ENCODE data around the gene LPAR2. TPM values are rescaled to one million over a fixed set of nuclear protein-coding genes. Genes with fewer than 3 reads are reported as not detected.
A peak's percentile ranks its signal among the peaks of the same experiment; 100 is the strongest.

The LPAR2 gene
- total and polyA plus RNA-seq, 10 of the 15 experiments (the other 5 are each of a cell fraction or from before 2014, with no cell fraction given), result 0.98 to 23.8 (median 10.2) TPM

GRCh38 chr19:19591133-19591825 lies 36.7 kb downstream of the LPAR2 start (continued):
- TF ChIP-seq, protein P1, sequence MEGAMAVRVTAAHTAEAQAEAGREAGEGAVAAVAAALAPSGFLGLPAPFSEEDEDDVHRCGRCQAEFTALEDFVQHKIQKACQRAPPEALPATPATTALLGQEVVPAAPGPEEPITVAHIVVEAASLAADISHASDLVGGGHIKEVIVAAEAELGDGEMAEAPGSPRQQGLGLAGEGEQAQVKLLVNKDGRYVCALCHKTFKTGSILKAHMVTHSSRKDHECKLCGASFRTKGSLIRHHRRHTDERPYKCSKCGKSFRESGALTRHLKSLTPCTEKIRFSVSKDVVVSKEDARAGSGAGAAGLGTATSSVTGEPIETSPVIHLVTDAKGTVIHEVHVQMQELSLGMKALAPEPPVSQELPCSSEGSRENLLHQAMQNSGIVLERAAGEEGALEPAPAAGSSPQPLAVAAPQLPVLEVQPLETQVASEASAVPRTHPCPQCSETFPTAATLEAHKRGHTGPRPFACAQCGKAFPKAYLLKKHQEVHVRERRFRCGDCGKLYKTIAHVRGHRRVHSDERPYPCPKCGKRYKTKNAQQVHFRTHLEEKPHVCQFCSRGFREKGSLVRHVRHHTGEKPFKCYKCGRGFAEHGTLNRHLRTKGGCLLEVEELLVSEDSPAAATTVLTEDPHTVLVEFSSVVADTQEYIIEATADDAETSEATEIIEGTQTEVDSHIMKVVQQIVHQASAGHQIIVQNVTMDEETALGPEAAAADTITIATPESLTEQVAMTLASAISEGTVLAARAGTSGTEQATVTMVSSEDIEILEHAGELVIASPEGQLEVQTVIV (IDR thresholded peaks at IDR 0.05; ENCODE audit: borderline replicate concordance, partially characterized antibody), result no peak
- TF ChIP-seq REST (IDR thresholded peaks at IDR 0.05; ENCODE audit: low read depth, low read length), result no peak
- TF ChIP-seq GABPA (IDR thresholded peaks at IDR 0.05; ENCODE audit: low read depth), result no peak
- no peak for TF ChIP-seq ZSCAN29 (IDR thresholded peaks at IDR 0.05)
- TF ChIP-seq SIN3A (IDR thresholded peaks at IDR 0.05; ENCODE audit: low read depth, low read length), result no peak
- no peak for TF ChIP-seq ZZZ3 (IDR thresholded peaks at IDR 0.05; ENCODE audit: control insufficient read depth, insufficient read length, low read depth)
- no peak for TF ChIP-seq ESRRA (IDR thresholded peaks at IDR 0.05; ENCODE audit: low read length)
- no peak for TF ChIP-seq TCF7 (IDR thresholded peaks at IDR 0.05; ENCODE audit: borderline replicate concordance)
- TF ChIP-seq MEF2A (IDR thresholded peaks at IDR 0.05; ENCODE audit: insufficient read depth, low read depth, low read length), result no peak
- peak; percentile 75 for TF ChIP-seq ATF7 (IDR thresholded peaks at IDR 0.05; ENCODE audit: low read depth)
- no peak for TF ChIP-seq RAD21 (IDR thresholded peaks at IDR 0.05; ENCODE audit: insufficient read depth, low read depth, low read length)
- TF ChIP-seq HCFC1 (IDR thresholded peaks at IDR 0.05; ENCODE audit: low read length), result no peak
- no peak for TF ChIP-seq RCOR1 (conservative IDR thresholded peaks at IDR 0.05; ENCODE audit: low read depth, low read length)
- peak; percentile 46 to 62; a peak in 1 of 4 replicates for TF ChIP-seq IKZF2 (IDR thresholded peaks at IDR 0.05)
- TF ChIP-seq, protein P2, sequence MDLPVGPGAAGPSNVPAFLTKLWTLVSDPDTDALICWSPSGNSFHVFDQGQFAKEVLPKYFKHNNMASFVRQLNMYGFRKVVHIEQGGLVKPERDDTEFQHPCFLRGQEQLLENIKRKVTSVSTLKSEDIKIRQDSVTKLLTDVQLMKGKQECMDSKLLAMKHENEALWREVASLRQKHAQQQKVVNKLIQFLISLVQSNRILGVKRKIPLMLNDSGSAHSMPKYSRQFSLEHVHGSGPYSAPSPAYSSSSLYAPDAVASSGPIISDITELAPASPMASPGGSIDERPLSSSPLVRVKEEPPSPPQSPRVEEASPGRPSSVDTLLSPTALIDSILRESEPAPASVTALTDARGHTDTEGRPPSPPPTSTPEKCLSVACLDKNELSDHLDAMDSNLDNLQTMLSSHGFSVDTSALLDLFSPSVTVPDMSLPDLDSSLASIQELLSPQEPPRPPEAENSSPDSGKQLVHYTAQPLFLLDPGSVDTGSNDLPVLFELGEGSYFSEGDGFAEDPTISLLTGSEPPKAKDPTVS (IDR thresholded peaks at IDR 0.05; ENCODE audit: low read depth, low read length), result no peak
- TF ChIP-seq NFYB (IDR thresholded peaks at IDR 0.05; ENCODE audit: insufficient read depth, low read depth, low read length), result no peak
- no peak for TF ChIP-seq ZNF384 (IDR thresholded peaks at IDR 0.05; ENCODE audit: borderline replicate concordance, low read depth, low read length)
- TF ChIP-seq MEF2B (IDR thresholded peaks at IDR 0.05; ENCODE audit: partially characterized antibody, poor library complexity, severe bottlenecking), result peak; percentile 92
- TF ChIP-seq, protein P3, sequence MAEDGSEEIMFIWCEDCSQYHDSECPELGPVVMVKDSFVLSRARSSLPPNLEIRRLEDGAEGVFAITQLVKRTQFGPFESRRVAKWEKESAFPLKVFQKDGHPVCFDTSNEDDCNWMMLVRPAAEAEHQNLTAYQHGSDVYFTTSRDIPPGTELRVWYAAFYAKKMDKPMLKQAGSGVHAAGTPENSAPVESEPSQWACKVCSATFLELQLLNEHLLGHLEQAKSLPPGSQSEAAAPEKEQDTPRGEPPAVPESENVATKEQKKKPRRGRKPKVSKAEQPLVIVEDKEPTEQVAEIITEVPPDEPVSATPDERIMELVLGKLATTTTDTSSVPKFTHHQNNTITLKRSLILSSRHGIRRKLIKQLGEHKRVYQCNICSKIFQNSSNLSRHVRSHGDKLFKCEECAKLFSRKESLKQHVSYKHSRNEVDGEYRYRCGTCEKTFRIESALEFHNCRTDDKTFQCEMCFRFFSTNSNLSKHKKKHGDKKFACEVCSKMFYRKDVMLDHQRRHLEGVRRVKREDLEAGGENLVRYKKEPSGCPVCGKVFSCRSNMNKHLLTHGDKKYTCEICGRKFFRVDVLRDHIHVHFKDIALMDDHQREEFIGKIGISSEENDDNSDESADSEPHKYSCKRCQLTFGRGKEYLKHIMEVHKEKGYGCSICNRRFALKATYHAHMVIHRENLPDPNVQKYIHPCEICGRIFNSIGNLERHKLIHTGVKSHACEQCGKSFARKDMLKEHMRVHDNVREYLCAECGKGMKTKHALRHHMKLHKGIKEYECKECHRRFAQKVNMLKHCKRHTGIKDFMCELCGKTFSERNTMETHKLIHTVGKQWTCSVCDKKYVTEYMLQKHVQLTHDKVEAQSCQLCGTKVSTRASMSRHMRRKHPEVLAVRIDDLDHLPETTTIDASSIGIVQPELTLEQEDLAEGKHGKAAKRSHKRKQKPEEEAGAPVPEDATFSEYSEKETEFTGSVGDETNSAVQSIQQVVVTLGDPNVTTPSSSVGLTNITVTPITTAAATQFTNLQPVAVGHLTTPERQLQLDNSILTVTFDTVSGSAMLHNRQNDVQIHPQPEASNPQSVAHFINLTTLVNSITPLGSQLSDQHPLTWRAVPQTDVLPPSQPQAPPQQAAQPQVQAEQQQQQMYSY (CRISPR knock-in tag; IDR thresholded peaks at IDR 0.05), result no peak

Measured in GM12878 (cell line).